GM12878 (cell line): ENCODE results near the gene TIGD4. TPM values are rescaled to one million over a fixed set of nuclear protein-coding genes. Genes with fewer than 3 reads are reported as not detected.
A peak's percentile ranks its signal among the peaks of the same experiment; 100 is the strongest.

ENCODE experiments used
- ATF7 ChIP-seq: fragments of 450-650 bp; IDR thresholded peaks from 2 replicates; pipeline ENCODE4 v1.6.1; 2016; ENCODE audit warnings: low read depth, mild to moderate bottlenecking
- CHD1 ChIP-seq: IDR thresholded peaks from 2 replicates; pipeline ENCODE4 v1.6.1; 2012; ENCODE audit warnings: low read depth, low read length, improper control_type of control experiment
- CREM ChIP-seq: IDR thresholded peaks from 2 replicates; pipeline ENCODE4 v1.6.1; 2014; ENCODE audit warnings: antibody characterized with exemption, low read depth
- DPF2 ChIP-seq: fragments of 450-650 bp; IDR thresholded peaks from 2 replicates; pipeline ENCODE4 v1.6.1; 2017; ENCODE audit warnings: mild to moderate bottlenecking
- E2F8 ChIP-seq: fragments of 450-650 bp; IDR thresholded peaks from 2 replicates; pipeline ENCODE4 v1.6.1; 2018; ENCODE audit warnings: mild to moderate bottlenecking, low read depth, moderate library complexity; ENCODE audit not compliant: partially characterized antibody
- MLLT1 ChIP-seq: fragments of 450-650 bp; IDR thresholded peaks from 2 replicates; pipeline ENCODE4 v1.6.1; 2016; ENCODE audit warnings: mild to moderate bottlenecking
- RB1 ChIP-seq: fragments of 450-650 bp; formaldehyde crosslinking; IDR thresholded peaks from 2 replicates; pipeline ENCODE4 v1.6.1; 2017; ENCODE audit warnings: mild to moderate bottlenecking, borderline replicate concordance
- RELA ChIP-seq: fragments of 450-650 bp; IDR thresholded peaks from 2 replicates; pipeline ENCODE4 v1.8.0; 2014; ENCODE audit warnings: borderline replicate concordance; ENCODE audit not compliant: partially characterized antibody
- SMAD1 ChIP-seq: fragments of 450-650 bp; IDR thresholded peaks from 2 replicates; pipeline ENCODE4 v1.6.1; 2018; ENCODE audit warnings: mild to moderate bottlenecking, low read depth; ENCODE audit not compliant: partially characterized antibody
- USF1 ChIP-seq: IDR thresholded peaks from 2 replicates; pipeline ENCODE4 v1.6.1; 2011; ENCODE audit warnings: borderline replicate concordance, low read depth, mild to moderate bottlenecking, moderate library complexity, mixed read lengths, low read length; ENCODE audit not compliant: insufficient read depth; ENCODE audit errors: extremely low read length
- ZNF217 ChIP-seq: fragments of 450-650 bp; IDR thresholded peaks from 2 replicates; pipeline ENCODE4 v1.6.1; 2017; ENCODE audit warnings: antibody characterized with exemption, mild to moderate bottlenecking
- ZZZ3 ChIP-seq: IDR thresholded peaks from 2 replicates; pipeline ENCODE4 v1.6.1; 2011; ENCODE audit warnings: low read depth; ENCODE audit not compliant: control insufficient read depth, insufficient read length
- polyA plus RNA-seq, 11 experiments: library from polyadenylated mRNA; depleted of rRNA in 4 of 11; unstranded in 6 of 11; stranded (reverse) in 5 of 11; fragments of >200 nt; fragmentation: Nextera tagmentation in 4 of 11; fragmentation: Illumina TruSeq in 1 of 11; extraction: Ambion mirVana in 4 of 11; extraction: Trizol in 1 of 11; gene quantifications; 1 replicate in 1 of 11; 2 replicates in 10 of 11; pipeline versions ENCODE4 v1.2.1 to v1.2.3, GENCODE V29; 2011 to 2016; ENCODE audit warnings: inconsistent platforms in 2 of 11, missing spikeins in 2 of 11, low read depth in 1 of 11
- total RNA-seq, 4 experiments: library from RNA; depleted of rRNA in 3 of 4; stranded (reverse); fragments of >200 nt in 3 of 4; fragmentation: Illumina TruSeq in 1 of 4; extraction: Trizol in 1 of 4; gene quantifications; 2 replicates each; pipeline versions ENCODE4 v1.2.1 to v1.2.3, GENCODE V29; 2013 to 2021

TIGD4 gene
- total and polyA plus RNA-seq, 10 of the 15 experiments (the other 5 are each of a cell fraction or from before 2014, with no cell fraction given) = 0.20 to 1.6 (median 0.48) TPM

- TF ChIP-seq E2F8 (peak; percentile 34), CREM (peak; percentile 87), DPF2 (peak; percentile 44; the same call in 1 of the 2 replicates), ZNF217 (no peak), SMAD1 (no peak), MLLT1 (peak; percentile 53; the same call in 1 of the 2 replicates), USF1 (no peak), RELA (no peak), ATF7 (no peak; the same call in 1 of the 2 replicates), CHD1 (no peak), RB1 (peak; percentile 72; the same call in 1 of the 2 replicates), ZZZ3 (no peak)
- TF ChIP-seq, all 136 proteins: peak for 55
Measured at GRCh38 chr4:152779513-152780266, at the start of gene TIGD4, which contains the start of gene ARFIP1 (continued).
